ENCODE measurements around the gene ZNF205. TPM values are rescaled to one million over a fixed set of nuclear protein-coding genes. Genes with fewer than 3 reads are reported as not detected.

Gene ZNF205
- total RNA-seq, 1 donor from 2014 or later: 7.0 TPM

- DNase-seq (ENCODE audit: low spot score) (no peak), ATAC-seq (no peak)
Measured at GRCh38 chr16:3101018-3101840, 11.2 kb upstream of the ZNF205 start.

GRCh38 chr16:3101841-3102470, 10.4 kb upstream of the ZNF205 start:
- DNase-seq (ENCODE audit: low spot score) (no peak), ATAC-seq (no peak)

GRCh38 chr16:3106205-3106928, 6.0 kb upstream of the ZNF205 start:
- DNase-seq (ENCODE audit: low spot score) (peak; percentile 93), ATAC-seq (peak; percentile 99)

- peak; percentile 7 for ATAC-seq
- DNase-seq (ENCODE audit: low spot score): no peak
Measured at GRCh38 chr16:3112881-3113574, 642 bp downstream of the ZNF205 start.

GRCh38 chr16:3113765-3114479, 1.5 kb downstream of the ZNF205 start:
- no peak for DNase-seq (ENCODE audit: low spot score)
- no peak for ATAC-seq

GRCh38 chr16:3115003-3115402, 2.6 kb downstream of the ZNF205 start:
- DNase-seq (ENCODE audit: low spot score): no peak

GRCh38 chr16:3115561-3115960, 3.2 kb downstream of the ZNF205 start:
- ATAC-seq: no peak
- DNase-seq (ENCODE audit: low spot score): no peak

More at GRCh38 chr16:3115003-3115402, 2.6 kb downstream of the ZNF205 start:
- ATAC-seq: no peak

- no peak for ATAC-seq
- DNase-seq (ENCODE audit: low spot score): no peak
Measured at GRCh38 chr16:3118204-3118790, 5.9 kb downstream of the ZNF205 start.

- DNase-seq (ENCODE audit: low spot score) (no peak), ATAC-seq (no peak)
Measured at GRCh38 chr16:3118846-3119245, 6.5 kb downstream of the ZNF205 start.

- ATAC-seq: no peak
Measured at GRCh38 chr16:3119286-3119685, 6.9 kb downstream of the ZNF205 start.

GRCh38 chr16:3119701-3120408, 7.5 kb downstream of the ZNF205 start:
- DNase-seq (ENCODE audit: low spot score): no peak
- ATAC-seq: no peak

More at GRCh38 chr16:3119286-3119685, 6.9 kb downstream of the ZNF205 start:
- no peak for DNase-seq (ENCODE audit: low spot score)

- DNase-seq (ENCODE audit: low spot score): no peak
- no peak for ATAC-seq
Measured at GRCh38 chr16:3120435-3120834, 8.0 kb downstream of the ZNF205 start.

GRCh38 chr16:3121851-3122467, 9.6 kb downstream of the ZNF205 start:
- ATAC-seq (no peak), DNase-seq (ENCODE audit: low spot score) (no peak)

GRCh38 chr16:3122926-3123570, 10.7 kb downstream of the ZNF205 start:
- ATAC-seq (no peak), DNase-seq (ENCODE audit: low spot score) (no peak)

- ATAC-seq (peak; percentile 97), DNase-seq (ENCODE audit: low spot score) (peak; percentile 96)
Measured at GRCh38 chr16:3123986-3124886, 11.8 kb downstream of the ZNF205 start.

- no peak for ATAC-seq
- no peak for DNase-seq (ENCODE audit: low spot score)
Measured at GRCh38 chr16:3127745-3128144, 15.4 kb downstream of the ZNF205 start.
